ACC112 (cell line): ENCODE measurements around the gene DOK3.

Experiments used
- H2AFZ ChIP-seq: fragments of 200-600 bp; sonication (generic); one replicate; pipeline ENCODE4 v1.6.0; 2017; ENCODE audit warnings: antibody characterized with exemption, low read length; ENCODE audit not compliant: unreplicated experiment
- H3K27ac ChIP-seq: fragments of 200-600 bp; sonication (generic); 2 replicates; pipeline ENCODE4 v1.5.1; 2014; ENCODE audit warnings: low read depth, mild to moderate bottlenecking, antibody characterized with exemption, low read length, moderate library complexity
- H3K27me3 ChIP-seq: fragments of 200-600 bp; sonication (generic); 2 replicates; pipeline ENCODE4 v1.6.1; 2014; ENCODE audit warnings: mild to moderate bottlenecking, antibody characterized with exemption, low read length, moderate library complexity, mixed read lengths; ENCODE audit not compliant: insufficient read depth
- H3K36me3 ChIP-seq: fragments of 200-600 bp; sonication (generic); 2 replicates; pipeline ENCODE4 v1.6.1; 2016; ENCODE audit warnings: mild to moderate bottlenecking, antibody characterized with exemption, low read length, moderate library complexity, mixed read lengths; ENCODE audit not compliant: insufficient read depth
- H3K4me1 ChIP-seq: fragments of 200-600 bp; sonication (generic); one replicate; pipeline ENCODE4 v1.6.1; 2016; ENCODE audit warnings: low read length, mixed read lengths; ENCODE audit not compliant: insufficient read depth, unreplicated experiment, control insufficient read depth
- H3K4me3 ChIP-seq: fragments of 200-600 bp; sonication (generic); 2 replicates; pipeline ENCODE4 v1.5.1; 2014; ENCODE audit warnings: mild to moderate bottlenecking, low read depth, low read length
- H3K79me2 ChIP-seq: fragments of 200-600 bp; sonication (generic); one replicate; pipeline ENCODE4 v1.6.0; 2016; ENCODE audit warnings: low read length; ENCODE audit not compliant: control insufficient read depth, unreplicated experiment, insufficient read depth

Gene DOK3

DNA sequence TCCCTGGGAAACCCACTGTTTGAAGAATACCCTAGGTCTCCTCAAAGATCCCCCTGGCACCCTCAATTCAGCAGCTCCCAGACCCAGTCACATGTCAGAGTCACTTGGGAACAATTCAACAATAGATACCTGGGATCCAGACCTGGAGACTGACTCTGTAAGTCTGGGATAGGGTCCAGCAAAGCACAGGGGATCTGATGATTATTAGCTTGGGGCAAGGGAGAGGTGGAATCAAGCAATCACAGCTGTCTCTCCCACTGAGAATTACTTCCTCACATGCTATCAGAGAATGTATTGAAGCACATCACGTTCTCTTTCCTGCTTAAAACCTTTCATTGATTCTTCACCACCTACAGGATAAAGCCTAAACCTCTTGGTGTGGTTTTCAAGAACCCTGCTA lies 38.9 kb upstream of the DOK3 start:
- Histone ChIP-seq H3K27ac (0 out of 2 replicates have a peak overlapping the region, but pooled peaks have one; percentile 4), H3K36me3 (peaks cover 9% of the 10 kb centered on the region; the same call in 1 of the 2 replicates), H3K4me3 (no peak overlapping the region), H3K27me3 (no peaks in the 10 kb centered on the region), H3K4me1 (peaks cover 52% of the 10 kb centered on the region), H2AFZ (no peak overlapping the region), H3K79me2 (peaks cover 69% of the 10 kb centered on the region)

DNA sequence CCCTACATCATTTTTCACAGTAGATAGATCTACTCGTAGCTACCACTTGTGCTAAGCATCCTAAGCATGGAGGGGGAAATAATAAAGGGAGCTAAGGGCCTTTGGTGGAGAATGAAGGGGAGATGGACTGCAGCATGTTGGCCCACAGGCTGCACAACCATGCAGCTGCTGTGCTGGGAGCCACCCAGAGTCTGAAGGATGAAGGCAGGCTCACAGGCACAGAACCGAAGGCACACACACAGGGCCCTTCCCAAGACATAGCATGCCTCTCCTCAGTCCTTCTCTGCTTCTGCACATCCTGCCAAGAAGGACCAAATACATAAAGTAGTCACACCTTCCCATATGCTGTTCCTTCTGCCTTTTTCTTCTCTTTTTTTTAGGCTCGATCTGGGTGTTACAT lies 38.1 kb upstream of the DOK3 start:
- H3K4me1 ChIP-seq = peaks cover 50% of the 10 kb centered on the region
- H3K79me2 ChIP-seq = peaks cover 69% of the 10 kb centered on the region
- H2AFZ ChIP-seq = no peak overlapping the region
- no peak overlapping the region for H3K4me3 ChIP-seq
- no peaks in the 10 kb centered on the region for H3K27me3 ChIP-seq
- peaks cover 9% of the 10 kb centered on the region; the same call in 1 of the 2 replicates for H3K36me3 ChIP-seq
- H3K27ac ChIP-seq = peak overlapping the region; percentile 12; the same call in 1 of the 2 replicates

DNA sequence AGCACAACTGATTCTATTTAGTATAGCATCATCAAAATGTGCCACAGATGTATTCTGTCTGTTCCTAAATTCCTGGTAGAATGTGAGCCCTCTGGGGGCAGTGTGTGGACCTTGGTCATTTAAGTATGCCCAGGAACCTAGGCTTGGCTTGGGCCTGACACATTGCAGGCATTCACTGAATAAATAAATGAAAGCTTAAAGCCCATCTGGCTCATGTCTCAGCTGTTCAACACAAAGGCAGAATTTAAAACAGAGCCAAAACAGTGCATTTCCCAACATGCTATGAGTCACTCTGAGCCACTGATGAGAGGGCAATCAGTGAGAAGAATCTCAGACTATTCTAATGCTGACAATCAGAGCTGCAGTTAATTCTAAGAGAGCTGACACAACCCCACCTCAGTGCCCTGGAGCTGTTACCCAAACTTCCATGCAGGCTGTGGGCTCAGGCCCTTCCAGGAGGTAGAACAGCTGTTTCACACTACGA lies 36.7 kb upstream of the DOK3 start:
- peaks cover 67% of the 10 kb centered on the region for H3K79me2 ChIP-seq
- peak overlapping the region; percentile 94 for H3K27ac ChIP-seq
- peaks cover 46% of the 10 kb centered on the region for H3K4me1 ChIP-seq
- H2AFZ ChIP-seq = no peak overlapping the region
- H3K4me3 ChIP-seq = peak overlapping the region; percentile 61
- 0 out of 2 replicates have a peak, but pooled peaks cover 7% of the 10 kb centered on the region for H3K36me3 ChIP-seq
- H3K27me3 ChIP-seq = no peaks in the 10 kb centered on the region

DNA sequence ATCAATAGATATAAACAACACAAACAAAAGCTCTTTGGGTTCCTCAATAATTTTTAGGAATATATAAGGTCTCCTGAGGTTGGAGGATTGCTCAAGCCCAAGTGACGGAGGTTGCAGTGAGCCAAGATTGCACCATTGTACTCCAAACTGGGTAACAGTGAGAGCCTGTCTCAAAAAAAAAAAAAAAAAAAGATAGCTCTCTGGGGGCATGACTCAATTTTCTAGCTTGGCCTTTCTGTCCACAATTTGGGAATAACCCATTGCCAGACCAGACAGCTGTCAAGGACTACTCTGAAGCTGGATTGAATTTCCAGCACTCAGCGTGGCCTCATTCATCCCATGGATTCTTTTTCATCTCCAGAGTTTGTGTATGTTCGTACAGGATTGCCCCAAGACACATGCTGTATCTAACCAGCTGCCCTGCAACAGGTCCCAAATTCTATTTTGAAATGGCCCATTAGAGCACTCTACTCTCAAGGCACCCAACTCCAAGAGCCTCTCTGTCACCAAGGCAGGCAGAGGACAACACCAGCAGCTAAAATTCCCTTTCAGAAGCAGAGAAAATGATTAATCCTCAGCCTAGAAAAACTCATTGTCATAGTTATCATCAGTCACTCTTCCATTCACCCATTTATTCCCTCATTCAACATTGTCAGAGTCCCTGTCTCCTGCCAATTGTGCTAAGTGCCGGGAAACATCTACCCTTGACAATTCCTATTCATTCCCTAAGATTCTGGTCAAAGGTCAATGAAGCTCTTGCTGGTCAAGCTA lies 36.0 kb upstream of the DOK3 start:
- Histone ChIP-seq H3K4me1 (peaks cover 46% of the 10 kb centered on the region), H3K4me3 (peak overlapping the region; percentile 61), H3K27ac (peak overlapping the region; percentile 94), H3K79me2 (peaks cover 66% of the 10 kb centered on the region), H3K36me3 (0 out of 2 replicates have a peak, but pooled peaks cover 4% of the 10 kb centered on the region), H3K27me3 (no peaks in the 10 kb centered on the region), H2AFZ (no peak overlapping the region)

- no peak overlapping the region for H3K4me3 ChIP-seq
- H3K79me2 ChIP-seq = peaks cover 54% of the 10 kb centered on the region
- peaks cover 10% of the 10 kb centered on the region; the same call in 1 of the 2 replicates for H3K36me3 ChIP-seq
- H2AFZ ChIP-seq = no peak overlapping the region
- H3K27me3 ChIP-seq = no peaks in the 10 kb centered on the region
- peaks cover 54% of the 10 kb centered on the region for H3K4me1 ChIP-seq
- H3K27ac ChIP-seq = no peak overlapping the region
Measured at GRCh38 chr5:177542816-177543465, 33.3 kb upstream of the DOK3 start.

DNA sequence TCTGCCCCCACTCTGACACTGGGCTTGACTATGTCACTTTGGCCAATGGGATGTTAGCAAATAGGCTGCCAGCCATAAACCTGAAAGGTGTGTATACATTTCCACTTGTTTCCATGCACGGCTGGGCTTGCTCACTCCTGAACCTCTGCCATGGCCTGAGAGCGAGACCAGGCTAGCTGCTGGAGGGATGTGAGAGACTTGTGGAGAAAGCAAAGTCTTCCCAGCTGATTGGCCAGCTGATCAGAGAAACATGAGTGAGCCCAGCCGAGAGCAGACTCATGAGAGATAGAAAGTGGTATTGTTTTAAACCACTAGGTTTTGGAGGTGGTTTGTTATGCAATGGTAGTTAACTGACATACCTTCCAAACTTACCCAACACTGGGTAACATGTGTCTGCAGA lies 30.8 kb upstream of the DOK3 start:
- Histone ChIP-seq H3K4me1 (peaks cover 48% of the 10 kb centered on the region), H2AFZ (no peak overlapping the region), H3K4me3 (no peak overlapping the region), H3K27ac (no peak overlapping the region; the same call in 1 of the 2 replicates), H3K79me2 (peaks cover 58% of the 10 kb centered on the region), H3K36me3 (peaks cover 10% of the 10 kb centered on the region; the same call in 1 of the 2 replicates), H3K27me3 (no peaks in the 10 kb centered on the region)

DNA sequence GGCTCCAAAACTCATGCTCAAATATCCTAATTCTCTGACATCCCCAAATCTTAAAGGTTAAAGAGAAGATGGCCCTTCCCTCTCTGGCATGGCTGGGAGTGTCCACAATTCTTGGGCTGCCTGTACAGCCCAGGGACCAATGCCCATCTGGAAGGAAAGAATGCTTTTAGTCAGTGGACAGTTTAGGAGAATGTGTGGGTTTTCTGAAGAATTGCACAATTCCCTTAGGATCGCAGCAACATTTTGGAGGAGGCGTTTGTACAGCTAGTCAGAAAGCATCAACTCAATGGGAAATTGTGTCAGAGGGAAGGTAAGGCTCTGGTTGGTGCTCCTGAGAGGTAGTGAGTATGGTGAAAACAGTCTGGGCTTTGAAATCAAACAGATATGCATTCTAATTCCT lies 29.8 kb upstream of the DOK3 start:
- Histone ChIP-seq H3K27me3 (no peaks in the 10 kb centered on the region), H3K27ac (peak overlapping the region; percentile 91), H3K36me3 (peaks cover 10% of the 10 kb centered on the region; the same call in 1 of the 2 replicates), H2AFZ (no peak overlapping the region), H3K4me3 (no peak overlapping the region), H3K4me1 (peaks cover 38% of the 10 kb centered on the region), H3K79me2 (peaks cover 63% of the 10 kb centered on the region)

- Histone ChIP-seq H3K27me3 (no peaks in the 10 kb centered on the region), H3K36me3 (peaks cover 10% of the 10 kb centered on the region; the same call in 1 of the 2 replicates), H3K4me1 (peaks cover 33% of the 10 kb centered on the region), H3K4me3 (no peak overlapping the region), H3K79me2 (peaks cover 61% of the 10 kb centered on the region), H3K27ac (peak overlapping the region; percentile 91), H2AFZ (no peak overlapping the region)
Measured at GRCh38 chr5:177538876-177539275, 29.2 kb upstream of the DOK3 start.

DNA sequence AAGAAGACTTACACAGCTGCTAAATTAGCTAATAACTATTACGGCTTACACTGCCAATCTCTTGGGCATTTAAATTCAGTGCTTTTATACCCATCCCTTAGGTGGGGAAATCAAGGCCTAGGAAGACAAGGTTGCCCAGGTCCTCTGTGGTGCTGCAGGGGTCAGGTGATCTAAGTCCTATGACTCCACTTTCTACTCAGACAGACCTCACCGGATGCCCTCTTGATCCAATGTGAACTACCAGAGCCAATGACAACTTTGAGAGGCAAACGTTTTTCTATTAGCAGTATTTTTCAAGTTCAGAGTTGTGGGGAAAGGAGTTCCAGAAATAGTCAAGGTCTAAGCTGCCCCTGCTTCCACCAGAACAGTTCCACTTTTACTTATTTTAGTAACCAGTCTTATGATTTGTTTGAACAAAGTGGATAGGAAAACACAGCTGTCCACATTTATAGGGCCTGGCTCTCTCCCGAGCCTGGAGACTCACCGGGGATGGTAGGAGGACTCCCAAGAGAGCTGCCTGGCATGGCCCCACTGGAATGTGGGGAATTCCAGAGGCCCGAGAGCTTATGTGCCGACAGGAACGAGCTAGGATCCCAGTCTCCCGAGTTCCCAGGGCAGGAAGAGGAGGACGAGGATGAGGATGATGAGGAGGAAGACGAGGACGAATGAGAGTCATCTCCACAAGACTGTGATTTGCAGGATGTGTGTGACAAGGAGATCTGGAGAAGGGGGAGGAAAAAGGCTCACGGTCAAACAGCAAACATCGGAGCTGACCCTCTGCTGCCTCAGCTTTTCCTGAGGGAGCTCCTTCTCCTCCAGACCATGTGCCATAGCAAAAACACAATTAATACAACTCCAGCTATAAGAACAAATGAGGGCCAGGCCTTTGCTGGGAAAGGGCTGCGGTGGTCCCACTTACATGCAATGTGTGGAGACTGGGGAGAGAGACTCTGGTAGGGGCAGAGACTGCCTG lies 28.0 kb upstream of the DOK3 start:
- no peak overlapping the region for H2AFZ ChIP-seq
- no peaks in the 10 kb centered on the region for H3K27me3 ChIP-seq
- peak overlapping the region; percentile 33; the same call in 1 of the 2 replicates for H3K4me3 ChIP-seq
- H3K27ac ChIP-seq = peak overlapping the region; percentile 91
- peaks cover 51% of the 10 kb centered on the region for H3K79me2 ChIP-seq
- H3K36me3 ChIP-seq = peaks cover 10% of the 10 kb centered on the region; the same call in 1 of the 2 replicates
- peaks cover 33% of the 10 kb centered on the region for H3K4me1 ChIP-seq

DNA sequence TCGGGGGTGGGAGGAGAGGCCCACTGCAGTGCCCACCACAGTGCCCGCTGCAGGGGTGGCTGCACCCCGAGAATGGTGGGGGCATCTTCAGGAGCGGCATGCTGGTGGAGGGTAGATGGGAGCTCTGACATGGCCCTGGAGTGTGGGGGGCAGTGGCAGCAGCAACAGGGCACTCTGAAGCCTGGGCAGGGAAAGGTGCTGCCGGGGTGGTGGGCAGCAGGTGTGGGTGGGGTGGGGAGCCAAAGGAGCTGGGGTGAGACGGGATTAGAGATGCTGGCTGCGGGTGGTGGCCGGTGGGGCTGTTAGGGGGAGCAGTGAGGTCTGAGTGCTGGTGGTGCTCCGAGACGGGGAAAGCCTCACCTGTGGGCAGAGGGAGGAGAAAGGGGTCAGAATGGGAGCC lies 26.8 kb upstream of the DOK3 start:
- H3K4me1 ChIP-seq = peaks cover 33% of the 10 kb centered on the region
- H2AFZ ChIP-seq = no peak overlapping the region
- H3K36me3 ChIP-seq = peaks cover 5% of the 10 kb centered on the region; the same call in 1 of the 2 replicates
- H3K79me2 ChIP-seq = peaks cover 39% of the 10 kb centered on the region
- H3K27me3 ChIP-seq = no peaks in the 10 kb centered on the region
- no peak overlapping the region for H3K27ac ChIP-seq
- H3K4me3 ChIP-seq = no peak overlapping the region
